Thyroid gland (tissue), 4 donors: ENCODE results near the gene USP24.

ENCODE experiments used
- POLR2A ChIP-seq, 2 donors: fragments of 450-650 bp; IDR thresholded peaks; one replicate each; pipeline ENCODE4 v1.6.1; 2017; ENCODE audit warnings: antibody characterized with exemption in 2 of 2, mild to moderate bottlenecking in 2 of 2, moderate library complexity in 1 of 2
- TF ChIP-seq, protein P1 (sequence below), 6 experiments: fragments of 200-600 bp in 3 of 6; fragments of 450-650 bp in 3 of 6; sonication (generic) in 3 of 6; IDR thresholded peaks; one replicate each; pipeline ENCODE4 v1.5.1; 2016 to 2019; ENCODE audit warnings: antibody characterized with exemption in 6 of 6, mild to moderate bottlenecking in 2 of 6, inconsistent platforms in 1 of 6, moderate library complexity in 1 of 6

DNA sequence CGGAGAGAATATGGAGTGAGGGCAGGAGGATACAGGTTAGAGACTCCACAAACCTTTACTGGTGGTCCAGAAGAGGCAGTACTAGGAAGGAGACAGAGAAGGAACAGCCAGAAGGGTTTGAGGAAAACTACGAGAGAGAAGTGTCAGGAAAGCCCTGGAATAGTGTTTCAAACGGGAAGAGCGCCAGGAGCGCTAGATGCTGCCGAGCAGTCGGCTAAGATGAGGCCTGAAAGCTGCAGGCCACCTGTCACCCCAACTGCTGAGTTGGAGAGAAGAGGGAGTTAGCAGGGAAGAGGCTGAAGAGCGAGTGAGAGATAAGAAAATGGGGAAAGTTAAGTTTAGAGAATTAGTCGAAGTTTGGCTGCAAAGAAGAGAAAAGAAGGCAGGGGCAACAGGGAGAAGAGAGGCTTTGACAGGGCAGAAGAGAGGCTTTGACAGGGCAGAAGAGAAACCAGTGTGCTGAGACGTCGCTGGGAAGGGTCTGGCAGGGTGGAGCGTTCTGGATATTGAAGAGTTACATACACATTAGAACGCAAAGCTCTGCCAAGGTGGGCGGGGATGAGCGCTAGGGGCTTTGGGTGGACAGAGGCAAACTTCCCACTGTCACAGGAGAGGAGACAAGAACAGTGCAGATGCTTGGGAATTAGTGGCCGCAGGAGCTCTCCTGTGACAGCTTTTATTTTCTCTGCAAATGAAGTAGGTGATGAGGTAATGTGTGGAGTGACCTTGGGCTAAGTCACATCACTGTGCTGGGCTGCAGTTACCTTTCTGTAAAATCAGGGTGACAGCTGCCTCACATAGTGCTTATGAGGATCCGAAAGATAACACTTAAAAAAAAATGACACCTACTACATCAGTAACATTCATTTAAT, 144.6 kb downstream of the USP24 start:
- TF ChIP-seq, protein P1, sequence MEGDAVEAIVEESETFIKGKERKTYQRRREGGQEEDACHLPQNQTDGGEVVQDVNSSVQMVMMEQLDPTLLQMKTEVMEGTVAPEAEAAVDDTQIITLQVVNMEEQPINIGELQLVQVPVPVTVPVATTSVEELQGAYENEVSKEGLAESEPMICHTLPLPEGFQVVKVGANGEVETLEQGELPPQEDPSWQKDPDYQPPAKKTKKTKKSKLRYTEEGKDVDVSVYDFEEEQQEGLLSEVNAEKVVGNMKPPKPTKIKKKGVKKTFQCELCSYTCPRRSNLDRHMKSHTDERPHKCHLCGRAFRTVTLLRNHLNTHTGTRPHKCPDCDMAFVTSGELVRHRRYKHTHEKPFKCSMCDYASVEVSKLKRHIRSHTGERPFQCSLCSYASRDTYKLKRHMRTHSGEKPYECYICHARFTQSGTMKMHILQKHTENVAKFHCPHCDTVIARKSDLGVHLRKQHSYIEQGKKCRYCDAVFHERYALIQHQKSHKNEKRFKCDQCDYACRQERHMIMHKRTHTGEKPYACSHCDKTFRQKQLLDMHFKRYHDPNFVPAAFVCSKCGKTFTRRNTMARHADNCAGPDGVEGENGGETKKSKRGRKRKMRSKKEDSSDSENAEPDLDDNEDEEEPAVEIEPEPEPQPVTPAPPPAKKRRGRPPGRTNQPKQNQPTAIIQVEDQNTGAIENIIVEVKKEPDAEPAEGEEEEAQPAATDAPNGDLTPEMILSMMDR (IDR thresholded peaks at IDR 0.05) = no peak
- TF ChIP-seq POLR2A (IDR thresholded peaks at IDR 0.05) = no peak
